H7 (cell line): Measurements from ENCODE around the gene FNBP1L. TPM values are rescaled to one million over a fixed set of nuclear protein-coding genes. Genes with fewer than 3 reads are reported as not detected.
"Not testable (repeated sequence)": the region's sequence is repeated elsewhere in the genome, so short reads cannot be mapped to it uniquely, and the experiment has no call there.

Experiments used
- DNase-seq: peaks from one replicate; pipeline ENCODE4 v3.0.0; 2012
- H3K27me3 ChIP-seq: 2 replicates; pipeline ENCODE4 v1.6.0; 2011; ENCODE audit warnings: mild to moderate bottlenecking, low read length; ENCODE audit not compliant: control insufficient read depth, insufficient read depth
- H3K36me3 ChIP-seq: replicated peaks from 2 replicates; pipeline ENCODE4 v1.5.1; 2011; ENCODE audit warnings: low read length; ENCODE audit not compliant: control insufficient read depth, insufficient read depth
- H3K4me3 ChIP-seq: 2 replicates; pipeline ENCODE4 v1.5.1; 2011; ENCODE audit warnings: low read depth, mild to moderate bottlenecking, control low read depth, low read length, moderate library complexity; ENCODE audit not compliant: insufficient read depth
- total RNA-seq: library from RNA; depleted of rRNA; stranded (reverse); fragments of >200 nt; shearing (Covaris generic); gene quantifications from 2 replicates; pipeline ENCODE4 v1.2.3, GENCODE V29; 2014

FNBP1L gene
- total RNA-seq, 1 experiment from 2014 or later, result 92.2 TPM

DNA sequence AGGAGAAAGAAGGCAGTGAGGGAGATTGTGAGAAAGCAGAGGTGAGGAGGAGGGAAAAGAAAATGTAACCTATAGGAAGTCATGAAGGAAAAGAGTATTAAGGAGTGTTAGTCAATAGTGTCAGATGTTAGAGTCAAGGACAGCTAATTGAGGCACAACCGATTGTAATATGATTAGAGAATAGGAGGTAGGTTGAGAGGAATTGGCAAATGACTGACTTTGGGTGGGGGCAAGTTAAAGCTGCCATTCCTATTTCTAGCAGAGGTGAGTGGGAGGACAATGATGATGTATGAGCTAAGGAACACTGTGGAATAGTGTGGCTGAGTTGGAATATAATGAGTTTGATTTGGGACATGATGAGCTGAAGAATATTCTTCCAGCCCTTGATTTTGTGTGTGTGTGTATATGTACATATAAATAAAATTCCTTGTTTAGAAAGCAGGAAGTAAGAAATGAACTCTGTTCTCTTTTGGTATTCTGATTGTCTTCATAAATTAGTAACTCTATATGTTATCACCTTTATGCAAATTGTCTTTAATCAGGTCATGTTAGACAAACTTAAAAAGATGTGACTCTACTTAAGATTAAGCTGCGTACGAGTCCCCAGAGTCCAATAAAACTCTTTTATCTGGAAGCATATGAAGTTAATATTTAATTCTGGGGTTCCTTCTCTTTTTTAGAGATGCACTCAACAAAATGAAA, 98.4 kb downstream of the FNBP1L start:
- H3K4me3 ChIP-seq, result no peak overlapping the region
- H3K27me3 ChIP-seq, result no peaks in the 10 kb centered on the region
- H3K36me3 ChIP-seq, result peaks cover 7% of the 10 kb centered on the region
- no peak for DNase-seq

- no peak for DNase-seq
- Histone ChIP-seq H3K4me3 (no peak overlapping the region), H3K36me3 (peaks cover 7% of the 10 kb centered on the region), H3K27me3 (no peaks in the 10 kb centered on the region)
Measured at GRCh38 chr1:93549131-93549530, 101.2 kb downstream of the FNBP1L start.

DNA sequence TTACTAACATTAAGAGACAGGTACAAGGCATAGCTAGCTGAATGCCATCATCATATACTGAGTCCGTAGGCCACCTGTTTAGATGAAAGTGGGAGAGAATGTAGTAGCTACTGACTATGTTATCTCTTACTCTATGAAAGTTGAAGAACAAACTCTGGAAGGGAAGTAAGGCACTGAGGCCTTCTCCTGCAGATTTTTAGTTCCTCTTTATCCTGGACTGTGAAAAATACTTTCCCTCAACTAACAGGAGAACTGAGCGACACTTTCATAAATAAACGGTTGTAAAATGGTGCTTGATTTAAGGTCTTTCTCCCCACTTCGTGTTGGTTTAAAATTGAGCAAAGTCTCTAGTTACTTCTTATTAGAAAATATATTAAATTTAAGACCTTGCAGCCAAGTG, 101.9 kb downstream of the FNBP1L start:
- peaks cover 7% of the 10 kb centered on the region for H3K36me3 ChIP-seq
- no peak for DNase-seq

DNA sequence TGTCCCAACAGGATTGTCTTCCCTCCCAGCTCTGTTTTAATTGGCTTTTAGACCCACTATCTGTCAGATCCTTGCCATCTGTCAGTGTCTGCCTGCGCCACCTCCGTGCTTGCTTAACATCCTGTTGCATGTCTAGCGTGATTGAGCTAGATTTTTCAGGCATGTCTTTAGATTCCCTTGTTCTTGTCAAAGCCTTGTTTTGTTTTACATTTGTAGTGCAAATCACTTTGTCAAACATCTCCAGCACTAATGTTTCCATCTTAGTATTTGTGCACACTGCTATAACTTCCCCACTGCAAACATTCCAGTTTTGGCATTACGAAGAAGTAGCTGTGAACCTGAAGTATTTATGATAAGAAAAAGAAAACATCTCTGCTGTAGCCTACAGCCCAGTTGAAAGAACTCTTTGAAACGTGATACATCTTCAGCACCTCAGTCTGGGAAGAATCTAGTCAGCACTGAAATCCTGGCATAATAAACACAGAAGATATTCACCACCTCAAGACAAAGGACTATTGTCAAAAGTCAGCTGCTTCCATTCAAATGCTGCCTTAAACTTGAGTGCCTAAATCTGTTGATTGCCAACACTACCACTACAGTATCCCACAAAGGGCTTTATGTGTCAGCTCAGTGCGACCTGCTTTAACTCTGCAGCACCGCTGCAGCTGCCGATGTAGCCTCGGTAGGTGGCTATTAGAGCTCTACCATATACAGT, 105.0 kb downstream of the FNBP1L start:
- peaks cover 7% of the 10 kb centered on the region for H3K36me3 ChIP-seq
- H3K4me3 ChIP-seq, result no peak overlapping the region
- DNase-seq, result no peak
- no peaks in the 10 kb centered on the region for H3K27me3 ChIP-seq

More for the DNA sequence above, 101.9 kb downstream of the FNBP1L start:
- H3K27me3 ChIP-seq, result no peaks in the 10 kb centered on the region
- no peak overlapping the region for H3K4me3 ChIP-seq

- DNase-seq, H3K27me3 ChIP-seq, H3K36me3 ChIP-seq, H3K4me3 ChIP-seq: not testable (repeated sequence)
Measured at GRCh38 chr1:93553886-93554490, 106.1 kb downstream of the FNBP1L start.

DNA sequence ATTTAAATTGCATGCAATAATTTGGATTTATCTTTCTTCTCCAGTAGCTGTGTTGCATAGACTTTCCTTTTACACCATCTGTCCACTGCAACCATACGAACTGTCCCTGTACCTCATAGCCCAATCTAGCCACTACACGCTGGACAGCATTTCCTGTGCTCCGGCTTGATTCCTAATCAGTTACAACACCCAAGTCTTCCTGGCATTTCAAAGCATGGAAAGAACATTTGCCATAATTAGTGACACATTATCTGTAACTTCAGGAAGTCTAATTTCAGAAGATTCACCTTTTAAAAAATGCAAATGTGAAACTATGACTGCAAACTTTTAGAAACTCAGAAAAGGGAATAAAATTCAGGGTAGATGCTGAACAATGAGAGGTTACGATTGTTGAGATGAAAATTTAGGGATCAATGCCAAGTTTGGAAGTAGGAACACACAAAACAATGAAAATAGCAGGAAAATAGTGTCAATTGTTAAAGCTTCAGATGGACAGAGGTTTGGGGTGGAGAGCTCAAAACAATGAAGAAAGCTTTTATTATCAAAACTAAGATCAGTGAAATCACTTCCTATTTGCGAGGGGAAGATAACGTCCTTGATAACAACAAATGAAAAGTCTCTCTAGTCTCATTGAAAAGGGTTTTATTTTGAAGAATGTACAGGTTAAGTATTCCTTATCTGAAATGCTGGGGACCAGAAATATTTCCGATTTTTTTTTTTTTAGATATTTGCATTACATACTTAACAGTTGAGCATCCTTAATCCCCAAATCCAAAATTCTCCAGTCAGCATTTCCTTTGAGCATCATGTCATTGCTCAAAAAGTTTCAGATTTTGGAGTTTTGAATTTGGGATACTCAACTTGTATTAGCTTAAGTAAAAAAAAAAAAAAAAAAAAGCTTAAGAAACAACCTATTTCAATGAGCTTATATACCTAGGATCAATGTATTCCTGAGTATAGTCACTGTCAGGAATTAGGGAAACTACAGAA, 107.3 kb downstream of the FNBP1L start:
- no peak overlapping the region for H3K4me3 ChIP-seq
- H3K27me3 ChIP-seq, result no peaks in the 10 kb centered on the region
- peaks cover 3% of the 10 kb centered on the region for H3K36me3 ChIP-seq
- DNase-seq, result no peak

- no peak overlapping the region for H3K4me3 ChIP-seq
- H3K36me3 ChIP-seq, result no peaks in the 10 kb centered on the region; the same call in 1 of the 2 replicates
- no peaks in the 10 kb centered on the region for H3K27me3 ChIP-seq
- DNase-seq, result no peak
Measured at GRCh38 chr1:93556291-93556690, 108.4 kb downstream of the FNBP1L start.

- Histone ChIP-seq H3K36me3 (peaks cover 2% of the 10 kb centered on the region; the same call in 1 of the 2 replicates), H3K27me3 (no peaks in the 10 kb centered on the region), H3K4me3 (no peak overlapping the region)
- no peak for DNase-seq
Measured at GRCh38 chr1:93559045-93559444, 111.1 kb downstream of the FNBP1L start.

DNA sequence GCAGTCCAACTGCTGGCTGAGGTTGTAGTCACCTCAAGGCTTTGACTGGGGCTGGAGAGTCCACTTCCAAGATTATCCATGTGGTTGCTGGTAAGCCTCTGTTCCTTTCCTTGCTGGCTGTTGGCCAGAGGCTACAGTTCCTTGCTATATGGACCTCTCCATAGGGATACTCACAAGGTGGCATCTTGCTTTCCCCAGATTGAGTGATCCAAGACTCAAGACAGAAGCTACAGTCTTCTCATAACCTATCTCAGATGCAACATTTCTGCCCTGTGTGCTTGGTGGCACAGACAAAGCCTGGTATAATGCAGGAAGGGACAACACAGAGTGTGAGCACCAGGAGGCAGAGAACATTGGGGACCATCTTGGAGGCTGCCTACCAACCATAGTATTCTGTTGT, 111.8 kb downstream of the FNBP1L start:
- peaks cover 2% of the 10 kb centered on the region; the same call in 1 of the 2 replicates for H3K36me3 ChIP-seq
- no peak for DNase-seq

GRCh38 chr1:93565496-93566206, 117.7 kb downstream of the FNBP1L start:
- Histone ChIP-seq H3K4me3 (no peak overlapping the region), H3K27me3 (no peaks in the 10 kb centered on the region), H3K36me3 (peaks cover 6% of the 10 kb centered on the region)
- no peak for DNase-seq

More for the DNA sequence above, 111.8 kb downstream of the FNBP1L start:
- H3K27me3 ChIP-seq, result no peaks in the 10 kb centered on the region
- H3K4me3 ChIP-seq, result no peak overlapping the region

DNA sequence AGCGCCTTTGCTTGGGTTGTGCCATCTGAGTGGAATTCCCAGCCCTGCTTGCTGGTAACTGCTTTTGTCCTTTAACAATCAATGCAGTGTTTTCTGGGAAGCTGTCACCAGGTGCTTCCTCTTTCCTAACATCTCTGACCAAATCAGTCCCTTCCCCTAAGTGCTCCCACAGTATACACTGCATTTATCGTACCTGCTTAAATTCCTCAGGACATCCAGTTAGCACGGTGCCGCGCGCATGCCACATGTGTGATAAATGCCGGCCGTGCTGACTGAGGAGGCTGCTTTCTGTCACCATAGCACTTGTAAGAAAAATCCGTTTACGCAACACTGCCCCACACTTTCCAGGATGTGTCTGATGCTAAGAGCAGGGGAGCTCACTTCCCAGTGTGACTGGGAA, 118.3 kb downstream of the FNBP1L start:
- no peak for DNase-seq
- H3K36me3 ChIP-seq, result peaks cover 6% of the 10 kb centered on the region
- H3K27me3 ChIP-seq, result no peaks in the 10 kb centered on the region
- H3K4me3 ChIP-seq, result no peak overlapping the region

GRCh38 chr1:93567255-93567918, 119.5 kb downstream of the FNBP1L start:
- Histone ChIP-seq H3K4me3 (no peak overlapping the region), H3K36me3 (peaks cover 4% of the 10 kb centered on the region), H3K27me3 (no peaks in the 10 kb centered on the region)
- DNase-seq, result no peak

DNA sequence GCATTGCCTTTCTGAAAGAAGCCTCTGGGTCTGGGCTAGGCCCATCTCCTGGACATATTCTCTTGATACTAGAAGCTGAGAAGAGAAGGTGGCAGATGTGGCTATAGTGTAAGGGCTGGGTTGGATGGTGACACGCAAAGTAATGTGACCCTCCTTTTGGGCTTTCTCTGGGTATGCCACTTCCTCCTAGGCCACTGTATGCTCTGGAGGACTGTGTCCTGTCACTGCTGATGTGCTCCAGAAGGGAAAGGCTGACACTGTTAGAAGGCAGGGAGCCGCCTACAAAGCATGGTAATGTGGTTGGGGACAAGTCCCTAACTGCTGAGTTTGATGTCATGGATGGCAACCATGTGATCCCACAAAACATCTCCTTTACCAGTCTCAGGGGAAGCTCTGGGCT, 121.6 kb downstream of the FNBP1L start:
- H3K4me3 ChIP-seq, result no peak overlapping the region
- no peaks in the 10 kb centered on the region for H3K27me3 ChIP-seq
- peaks cover 6% of the 10 kb centered on the region for H3K36me3 ChIP-seq
- no peak for DNase-seq
